CD14-positive monocyte (primary cell): Measurements from ENCODE around the gene PTPRD. TPM values are rescaled to one million over a fixed set of nuclear protein-coding genes. Genes with fewer than 3 reads are reported as not detected.

Experiments used
- DNase-seq, 3 donors: peaks; one replicate each; pipeline ENCODE4 v3.0.0-alpha.2; 2011 to 2022
- H2AFZ ChIP-seq: 2 replicates; pipeline ENCODE4 v1.6.0; 2012; ENCODE audit warnings: mild to moderate bottlenecking, low read depth, low read length, inconsistent platforms; ENCODE audit not compliant: insufficient read depth, poor library complexity, severe bottlenecking
- H3K27ac ChIP-seq, 2 donors: 1 replicate in 1 of 2; 2 replicates in 1 of 2; pipeline ENCODE4 v1.5.1; 2012 to 2013; ENCODE audit warnings: low read length in 2 of 2, control low read depth in 1 of 2, inconsistent platforms in 1 of 2, low read depth in 1 of 2, mild to moderate bottlenecking in 1 of 2
- H3K27me3 ChIP-seq, 2 donors: one replicate each; pipeline versions ENCODE4 v1.6.0 to v1.6.1; 2011 to 2013; ENCODE audit warnings: low read length in 2 of 2; ENCODE audit not compliant: control insufficient read depth in 2 of 2, insufficient read depth in 2 of 2
- H3K36me3 ChIP-seq, 2 donors: replicated peaks in 1 of 2; 1 replicate in 1 of 2; 2 replicates in 1 of 2; pipeline versions ENCODE4 v1.5.1 to v1.6.1; 2012 to 2013; ENCODE audit warnings: low read length in 2 of 2, control low read depth in 1 of 2, inconsistent platforms in 1 of 2, mild to moderate bottlenecking in 1 of 2; ENCODE audit not compliant: insufficient read depth in 2 of 2, control insufficient read depth in 1 of 2
- H3K4me1 ChIP-seq, 2 donors: 1 replicate in 1 of 2; 2 replicates in 1 of 2; pipeline versions ENCODE4 v1.5.1 to v1.6.1; 2012 to 2013; ENCODE audit warnings: low read length in 2 of 2, control low read depth in 1 of 2, inconsistent platforms in 1 of 2, mild to moderate bottlenecking in 1 of 2, moderate library complexity in 1 of 2; ENCODE audit not compliant: insufficient read depth in 2 of 2, control insufficient read depth in 1 of 2
- H3K4me2 ChIP-seq: replicated peaks from 2 replicates; pipeline ENCODE3; 2012; ENCODE audit warnings: low read length, moderate library complexity, mild to moderate bottlenecking; ENCODE audit not compliant: poor library complexity, severe bottlenecking; ENCODE audit errors: extremely low read depth
- H3K4me3 ChIP-seq, 3 experiments: fragments of 200-600 bp in 1 of 3; sonication (generic) in 1 of 3; replicated peaks in 1 of 3; 1 replicate in 2 of 3; 2 replicates in 1 of 3; pipeline ENCODE4 v1.5.1; 2011 to 2013; ENCODE audit warnings: low read length in 3 of 3, mild to moderate bottlenecking in 3 of 3, control low read depth in 2 of 3, low read depth in 2 of 3, inconsistent platforms in 1 of 3, moderate library complexity in 1 of 3
- H3K79me2 ChIP-seq: 2 replicates; pipeline ENCODE4 v1.6.0; 2012; ENCODE audit warnings: mild to moderate bottlenecking, control low read depth, inconsistent platforms, low read length, moderate library complexity; ENCODE audit not compliant: insufficient read depth
- H3K9ac ChIP-seq: 2 replicates; pipeline ENCODE4 v1.6.0; 2017; ENCODE audit warnings: low read length, mild to moderate bottlenecking; ENCODE audit not compliant: insufficient read depth, poor library complexity, severe bottlenecking
- H3K9me3 ChIP-seq, 2 donors: replicated peaks in 1 of 2; 1 replicate in 1 of 2; 2 replicates in 1 of 2; pipeline versions ENCODE4 v1.5.1 to v1.6.1; 2012 to 2013; ENCODE audit warnings: low read length in 2 of 2, control low read depth in 1 of 2; ENCODE audit not compliant: control insufficient read depth in 1 of 2, insufficient read depth in 1 of 2
- H4K20me1 ChIP-seq: 2 replicates; pipeline ENCODE4 v1.6.0; 2012; ENCODE audit warnings: mild to moderate bottlenecking, low read length, control low read depth, moderate library complexity; ENCODE audit not compliant: insufficient read depth
- H3K27ac Mint-ChIP-seq, 7 donors: one replicate each; pipeline ENCODE4 v1.8.0; 2020; ENCODE audit warnings: mild to moderate bottlenecking in 7 of 7, mixed read lengths in 7 of 7, moderate library complexity in 6 of 7, inconsistent platforms in 2 of 7
- H3K27me3 Mint-ChIP-seq, 3 donors: one replicate each; pipeline ENCODE4 v1.8.0; 2021 to 2022; ENCODE audit warnings: low read depth in 3 of 3, mild to moderate bottlenecking in 3 of 3, mixed read lengths in 3 of 3, moderate library complexity in 3 of 3, inconsistent platforms in 1 of 3
- H3K36me3 Mint-ChIP-seq, 2 donors: one replicate each; pipeline ENCODE4 v1.8.0; 2020; ENCODE audit warnings: mixed read lengths in 2 of 2, inconsistent platforms in 1 of 2, mild to moderate bottlenecking in 1 of 2
- H3K4me1 Mint-ChIP-seq: one replicate; pipeline ENCODE4 v1.8.0; 2020; ENCODE audit warnings: mild to moderate bottlenecking, mixed read lengths
- H3K4me3 Mint-ChIP-seq, 2 donors: one replicate each; pipeline ENCODE4 v1.8.0; 2020; ENCODE audit warnings: mild to moderate bottlenecking in 2 of 2, mixed read lengths in 2 of 2, moderate library complexity in 1 of 2
- H3K9me3 Mint-ChIP-seq, 7 donors: one replicate each; pipeline ENCODE4 v1.8.0; 2020 to 2022; ENCODE audit warnings: mixed read lengths in 7 of 7, mild to moderate bottlenecking in 6 of 7, moderate library complexity in 6 of 7, inconsistent platforms in 2 of 7
- CTCF ChIP-seq: fragments of 200-600 bp; IDR thresholded peaks from one replicate; pipeline ENCODE4 v1.8.0; 2022; ENCODE audit warnings: antibody characterized with exemption, mild to moderate bottlenecking
- WGBS: methylation state at CpG from one replicate; pipeline ENCODE4 v1.1.5; 2013; ENCODE audit warnings: missing lambda C conversion rate; ENCODE audit not compliant: insufficient coverage; 5-methylcytosine and 5-hydroxymethylcytosine counted together
- intact Hi-C, 2 donors: fragments of 100-400 bp; cut with micrococcal nuclease; formaldehyde crosslinking; loops; one replicate each; pipeline versions ENCODE4 v1.15.0 to v1.15.1; 2023
- polyA plus RNA-seq, 3 donors: library from polyadenylated mRNA; depleted of rRNA in 1 of 3; unstranded in 2 of 3; stranded (reverse) in 1 of 3; fragments of 300-500 nt in 2 of 3; fragments of >200 nt in 1 of 3; fragmentation: Illumina TruSeq in 2 of 3; gene quantifications; 1 replicate in 2 of 3; 2 replicates in 1 of 3; pipeline ENCODE4 v1.2.3, GENCODE V29; 2012 to 2021

The PTPRD gene
- polyA plus RNA-seq, 3 donors: not detected

GRCh38 chr9:9749591-9749990 is 863.2 kb downstream of the PTPRD start:
- TF ChIP-seq CTCF: no peak
- H2AFZ ChIP-seq: no peak overlapping the region
- H3K4me1 ChIP-seq: no peaks in the 10 kb centered on the region
- no peaks in the 10 kb centered on the region for H3K9me3 ChIP-seq
- no peak overlapping the region for H3K4me3 ChIP-seq
- H3K4me1 Mint-ChIP-seq: no peaks in the 10 kb centered on the region
- no peak overlapping the region for H3K4me3 Mint-ChIP-seq
- no CpG with 5 or more reads among the region's 1 CpG for WGBS
- H3K9me3 Mint-ChIP-seq: peaks cover 0 to 3% (median 0%) of the 10 kb centered on the region in 7 donors
- H3K4me2 ChIP-seq: no peak overlapping the region
- no peak overlapping the region for H3K27ac Mint-ChIP-seq
- no peak overlapping the region for H3K27ac ChIP-seq
- no peaks in the 10 kb centered on the region for H3K36me3 Mint-ChIP-seq
- no peaks in the 10 kb centered on the region for H3K27me3 ChIP-seq
- H3K79me2 ChIP-seq: no peaks in the 10 kb centered on the region
- intact Hi-C loops: no loop called here
- H3K36me3 ChIP-seq: no peaks in the 10 kb centered on the region
- H4K20me1 ChIP-seq: no peaks in the 10 kb centered on the region
- DNase-seq: no peak
- H3K9ac ChIP-seq: no peak overlapping the region
- no peaks in the 10 kb centered on the region for H3K27me3 Mint-ChIP-seq

GRCh38 chr9:9747787-9748186 is 865.0 kb downstream of the PTPRD start:
- H3K4me3 Mint-ChIP-seq: no peak overlapping the region
- Histone ChIP-seq H3K9ac (no peak overlapping the region), H3K27ac (no peak overlapping the region), H4K20me1 (no peaks in the 10 kb centered on the region), H2AFZ (no peak overlapping the region), H3K36me3 (no peaks in the 10 kb centered on the region), H3K9me3 (no peaks in the 10 kb centered on the region), H3K4me2 (no peak overlapping the region), H3K4me1 (no peaks in the 10 kb centered on the region), H3K79me2 (no peaks in the 10 kb centered on the region), H3K4me3 (no peak overlapping the region), H3K27me3 (no peaks in the 10 kb centered on the region)
- H3K27me3 Mint-ChIP-seq: no peaks in the 10 kb centered on the region
- H3K9me3 Mint-ChIP-seq: peaks cover 0 to 3% (median 0%) of the 10 kb centered on the region in 7 donors
- TF ChIP-seq CTCF: no peak
- intact Hi-C loops: no loop called here
- WGBS: 92% methylated on average over 2 of the region's 4 CpGs
- H3K4me1 Mint-ChIP-seq: no peaks in the 10 kb centered on the region
- DNase-seq: no peak
- no peaks in the 10 kb centered on the region for H3K36me3 Mint-ChIP-seq
- no peak overlapping the region for H3K27ac Mint-ChIP-seq
